CD4-positive, alpha-beta T cell (primary cell): Measurements from ENCODE around the gene METTL2B. TPM values are rescaled to one million over a fixed set of nuclear protein-coding genes. Genes with fewer than 3 reads are reported as not detected.

ENCODE experiments used
- ATAC-seq: fragments of 200-7000 bp; cut with Tn5 transposase; one replicate; pipeline ENCODE4 v1.10.0; 2022; ENCODE audit warnings: mild to moderate bottlenecking; ENCODE audit not compliant: poor library complexity
- CTCF ChIA-PET: fragments of 350-600 bp; sonication (Branson Sonifier 250); formaldehyde crosslinking; loops from one replicate; lab custom pipeline; 2021; ENCODE audit warnings: antibody characterized with exemption, inconsistent platforms; lab: Charles Lee
- POLR2A ChIA-PET: fragments of 350-600 bp; sonication (Branson Sonifier 250); formaldehyde crosslinking; loops from one replicate; lab custom pipeline; 2021; ENCODE audit warnings: antibody characterized with exemption, inconsistent platforms; lab: Charles Lee
- DNase-seq, 14 experiments: peaks; one replicate each; pipeline ENCODE4 v3.0.0-alpha.2; 2013 to 2020; ENCODE audit warnings: mixed read lengths in 2 of 14
- H3K27ac ChIP-seq, 2 donors: one replicate each; pipeline versions ENCODE4 v1.5.1 to v1.7.0; 2013; ENCODE audit warnings: low read length in 2 of 2, low read depth in 1 of 2, mild to moderate bottlenecking in 1 of 2
- H3K27me3 ChIP-seq, 2 experiments: 1 replicate in 1 of 2; 2 replicates in 1 of 2; pipeline versions ENCODE4 v1.6.1 to v1.7.0; 2013; ENCODE audit warnings: low read length in 2 of 2, control low read depth in 1 of 2, mild to moderate bottlenecking in 1 of 2, moderate library complexity in 1 of 2; ENCODE audit not compliant: insufficient read depth in 2 of 2, control insufficient read depth in 1 of 2
- H3K36me3 ChIP-seq: one replicate; pipeline ENCODE4 v1.6.1; 2013; ENCODE audit warnings: low read length, control low read depth; ENCODE audit not compliant: insufficient read depth
- H3K4me1 ChIP-seq: one replicate; pipeline ENCODE4 v1.6.1; 2013; ENCODE audit warnings: low read length, control low read depth; ENCODE audit not compliant: insufficient read depth
- H3K4me3 ChIP-seq: one replicate; pipeline ENCODE4 v1.5.1; 2013; ENCODE audit warnings: mild to moderate bottlenecking, low read length, moderate library complexity
- H3K9me3 ChIP-seq, 2 experiments: 1 replicate in 1 of 2; 2 replicates in 1 of 2; pipeline versions ENCODE4 v1.6.1 to v1.7.0; 2013; ENCODE audit warnings: low read length in 2 of 2, mild to moderate bottlenecking in 2 of 2, control low read depth in 1 of 2, moderate library complexity in 1 of 2; ENCODE audit not compliant: control insufficient read depth in 1 of 2, insufficient read depth in 1 of 2
- H3K27ac Mint-ChIP-seq: one replicate; pipeline ENCODE4 v1.8.0; 2020; ENCODE audit warnings: mixed read lengths
- H3K27me3 Mint-ChIP-seq: one replicate; pipeline ENCODE4 v1.8.0; 2021; ENCODE audit warnings: mixed read lengths
- H3K36me3 Mint-ChIP-seq: one replicate; pipeline ENCODE4 v1.8.0; 2021; ENCODE audit warnings: low read depth, mixed read lengths
- H3K4me1 Mint-ChIP-seq: one replicate; pipeline ENCODE4 v1.8.0; 2021; ENCODE audit warnings: low read depth, mixed read lengths
- H3K4me3 Mint-ChIP-seq: one replicate; pipeline ENCODE4 v1.8.0; 2020; ENCODE audit warnings: mild to moderate bottlenecking, mixed read lengths
- H3K9me3 Mint-ChIP-seq: one replicate; pipeline ENCODE4 v1.8.0; 2020; ENCODE audit warnings: mixed read lengths
- CTCF ChIP-seq: fragments of 200-600 bp; IDR thresholded peaks from one replicate; pipeline ENCODE4 v1.8.0; 2022; ENCODE audit warnings: antibody characterized with exemption, mild to moderate bottlenecking
- intact Hi-C, 2 experiments: fragments of 100-400 bp; cut with DNase I in 1 of 2; cut with micrococcal nuclease in 1 of 2; formaldehyde crosslinking; loops; one replicate each; pipeline versions ENCODE4 v1.15.1 to v1.9.0; 2023 to 2025; cut with DNase I, micrococcal nuclease
- total RNA-seq, 174 experiments: library from RNA in 2 of 174; stranded (reverse) in 2 of 174; gene quantifications; one replicate each; pipeline ENCODE4 v1.2.3 and lab custom pipeline; 2021 to 2026

Gene METTL2B
- total RNA-seq, 2 experiments from 2014 or later: 7.1 to 8.2 TPM

GRCh38 chr7:128430207-128430606 lies 46.3 kb upstream of the METTL2B start:
- Mint-ChIP-seq H3K9me3 (no peaks in the 10 kb centered on the region), H3K27ac (no peak overlapping the region), H3K27me3 (peaks cover 8% of the 10 kb centered on the region), H3K36me3 (no peaks in the 10 kb centered on the region), H3K4me3 (no peak overlapping the region), H3K4me1 (no peaks in the 10 kb centered on the region)
- CTCF ChIA-PET: interaction anchor here (0.9 to 5.3 kb wide), 3 partner anchors 23 to 30 kb away, joined by 3 to 39 read pairs (median 3); partner anchors contain the start of gene HILPDA
- intact Hi-C loops: no loop called here
- Histone ChIP-seq H3K27ac (no peak overlapping the region), H3K9me3 (no peaks in the 10 kb centered on the region), H3K4me1 (peaks cover 2% of the 10 kb centered on the region), H3K4me3 (no peak overlapping the region), H3K27me3 (peaks cover 0 to 10% of the 10 kb centered on the region in 2 experiments), H3K36me3 (no peaks in the 10 kb centered on the region)
- TF ChIP-seq CTCF: no peak
- POLR2A ChIA-PET: no interaction called here
- no peak for ATAC-seq
- no peak for DNase-seq

- Mint-ChIP-seq H3K9me3 (no peaks in the 10 kb centered on the region), H3K4me3 (no peak overlapping the region), H3K27me3 (peaks cover 8% of the 10 kb centered on the region), H3K27ac (no peak overlapping the region), H3K4me1 (no peaks in the 10 kb centered on the region), H3K36me3 (no peaks in the 10 kb centered on the region)
- H3K4me3 ChIP-seq: no peak overlapping the region
- ATAC-seq (no peak), DNase-seq (no peak)
- CTCF ChIA-PET: interaction anchor here (5.3 kb wide), 1 partner anchor 29 kb away, joined by 39 read pairs; no protein-coding TSS in a partner anchor
- H3K27me3 ChIP-seq: peaks cover 0 to 10% of the 10 kb centered on the region in 2 experiments
- POLR2A ChIA-PET: no interaction called here
- no peaks in the 10 kb centered on the region for H3K9me3 ChIP-seq
- no peaks in the 10 kb centered on the region for H3K36me3 ChIP-seq
- TF ChIP-seq CTCF: no peak
- intact Hi-C loops: no loop called here
- peaks cover 2% of the 10 kb centered on the region for H3K4me1 ChIP-seq
- H3K27ac ChIP-seq: no peak overlapping the region
Observed at GRCh38 chr7:128431221-128431620, 45.3 kb upstream of the METTL2B start.

GRCh38 chr7:128431754-128432153 lies 44.8 kb upstream of the METTL2B start:
- Mint-ChIP-seq H3K4me1 (no peaks in the 10 kb centered on the region), H3K36me3 (no peaks in the 10 kb centered on the region), H3K27ac (no peak overlapping the region), H3K27me3 (peaks cover 8% of the 10 kb centered on the region), H3K9me3 (no peaks in the 10 kb centered on the region), H3K4me3 (no peak overlapping the region)
- no peak for ATAC-seq
- Histone ChIP-seq H3K9me3 (no peaks in the 10 kb centered on the region), H3K36me3 (no peaks in the 10 kb centered on the region), H3K4me1 (peaks cover 2% of the 10 kb centered on the region), H3K27me3 (peaks cover 0 to 10% of the 10 kb centered on the region in 2 experiments), H3K4me3 (no peak overlapping the region), H3K27ac (no peak overlapping the region)
- TF ChIP-seq CTCF: no peak
- intact Hi-C loops: no loop called here
- ChIA-PET POLR2A (no interaction called here), CTCF (interaction anchor here (5.3 kb wide), 1 partner anchor 28 kb away, joined by 39 read pairs; no protein-coding TSS in a partner anchor)
- no peak for DNase-seq
